ENCODE results near the gene ACYP1.

DNA sequence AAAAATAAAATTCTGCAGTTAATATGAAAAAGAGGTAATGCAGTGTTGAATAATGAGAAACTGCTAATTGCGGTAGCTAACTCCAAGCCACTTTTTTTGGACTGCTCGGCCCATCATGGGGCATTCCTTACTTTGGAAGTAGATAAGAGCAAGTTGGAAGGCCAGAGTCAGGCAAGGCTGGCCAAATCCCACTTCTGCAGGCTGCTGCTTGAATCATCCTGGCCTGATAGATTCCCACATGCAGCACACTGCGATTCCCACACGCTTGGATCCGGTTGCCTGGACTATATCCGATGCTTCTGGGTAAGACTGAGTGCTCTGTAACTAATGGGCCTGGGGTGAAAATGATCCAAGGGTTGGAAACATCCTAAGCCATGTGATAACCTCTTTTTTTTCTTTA is 50.5 kb downstream of the ACYP1 start:
- TF ChIP-seq POLR2A (IDR thresholded peaks at IDR 0.05; ENCODE audit: low read depth, low read length) (no peak), TAF1 (IDR thresholded peaks at IDR 0.05; ENCODE audit: borderline replicate concordance, low read depth, low read length) (no peak), POLR2AphosphoS5 (IDR thresholded peaks at IDR 0.05; ENCODE audit: low read depth, low read length) (no peak)
